ENCODE results near the gene NSUN3.

GRCh38 chr3:94098452-94098851, 35.6 kb downstream of the NSUN3 start:
- TF ChIP-seq CTCF (IDR thresholded peaks at IDR 0.05; ENCODE audit: borderline replicate concordance, extremely low read depth, low read length, poor library complexity, severe bottlenecking) (no peak), EZH2 (IDR thresholded peaks at IDR 0.05; ENCODE audit: borderline replicate concordance, low read depth, low read length, severe bottlenecking) (no peak)

All from DND-41 (cell line).